Endothelial cell of hepatic sinusoid (primary cell): ENCODE results near the gene MOGAT2.

ENCODE experiments used
- in situ Hi-C: cut with HindIII; loops from 2 replicates; pipeline ENCODE4 v1.10.0; 2017; ENCODE audit warnings: low sequenced_read_pairs

The MOGAT2 gene

DNA sequence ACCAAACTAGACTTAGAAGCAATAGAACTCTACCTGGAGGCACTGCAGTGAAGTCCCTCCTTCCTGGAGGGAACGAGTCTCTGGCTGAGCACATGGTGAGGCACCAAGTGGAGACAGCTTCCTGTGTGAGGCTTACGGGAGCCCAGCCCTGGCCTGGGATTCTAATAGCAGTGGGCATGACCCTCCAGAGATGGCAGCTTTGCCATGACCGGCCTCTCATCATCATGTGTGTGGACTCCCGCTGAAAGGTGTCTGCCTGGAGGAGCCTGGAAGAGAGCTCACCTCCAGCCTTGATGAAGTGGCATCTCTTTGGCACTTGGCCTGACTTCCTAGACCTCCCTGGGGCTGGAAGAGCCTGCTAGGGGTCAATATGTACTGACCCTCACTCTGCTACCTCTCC is 58.9 kb downstream of the MOGAT2 start:
- in situ Hi-C loops, result no loop called here

- in situ Hi-C loops, result no loop called here
These were observed 59.9 kb downstream of the MOGAT2 start for GRCh38 chr11:75777461-75778110.

- in situ Hi-C loops, result no loop called here
These were observed 61.3 kb downstream of the MOGAT2 start for GRCh38 chr11:75778962-75779361.

DNA sequence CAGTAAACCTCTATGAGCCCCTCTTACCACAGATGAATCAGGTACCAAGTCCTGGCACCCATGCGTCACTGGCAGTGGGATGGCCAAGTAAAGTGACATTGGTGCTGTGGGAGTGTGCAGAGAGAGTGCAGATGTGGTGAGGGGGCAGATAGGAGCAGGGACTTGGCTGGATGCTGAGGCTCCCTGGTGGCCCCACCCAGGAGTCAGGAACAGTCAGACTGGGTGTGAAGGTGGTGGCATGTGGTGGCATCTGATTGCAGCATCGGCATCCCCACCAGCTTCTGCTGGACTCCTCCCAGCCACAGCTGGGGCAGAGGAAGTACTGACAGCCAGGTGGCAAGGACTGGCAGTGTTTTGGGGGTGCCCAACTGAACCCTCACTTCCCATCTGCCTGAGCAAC is 62.3 kb downstream of the MOGAT2 start:
- in situ Hi-C loops, result no loop called here

DNA sequence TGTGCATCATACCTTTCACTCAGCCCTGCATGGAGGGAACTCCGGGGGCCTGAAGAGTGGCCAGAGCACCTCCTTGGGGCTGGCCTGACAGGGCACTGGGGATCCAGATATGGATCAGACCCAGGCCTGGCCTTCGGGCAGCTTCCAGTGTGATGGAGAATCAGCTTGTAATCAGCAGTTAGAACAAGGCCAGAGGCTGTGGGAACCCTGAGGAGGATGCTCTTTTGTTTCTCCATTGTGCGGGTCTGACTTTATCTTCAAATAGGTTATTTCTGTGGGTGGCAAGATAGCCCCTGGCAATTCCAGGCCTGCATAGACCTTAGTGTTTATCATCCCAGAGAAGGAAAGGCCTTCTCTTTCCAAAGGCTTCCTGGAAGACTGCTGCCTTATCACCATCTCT is 63.2 kb downstream of the MOGAT2 start:
- in situ Hi-C loops, result no loop called here

DNA sequence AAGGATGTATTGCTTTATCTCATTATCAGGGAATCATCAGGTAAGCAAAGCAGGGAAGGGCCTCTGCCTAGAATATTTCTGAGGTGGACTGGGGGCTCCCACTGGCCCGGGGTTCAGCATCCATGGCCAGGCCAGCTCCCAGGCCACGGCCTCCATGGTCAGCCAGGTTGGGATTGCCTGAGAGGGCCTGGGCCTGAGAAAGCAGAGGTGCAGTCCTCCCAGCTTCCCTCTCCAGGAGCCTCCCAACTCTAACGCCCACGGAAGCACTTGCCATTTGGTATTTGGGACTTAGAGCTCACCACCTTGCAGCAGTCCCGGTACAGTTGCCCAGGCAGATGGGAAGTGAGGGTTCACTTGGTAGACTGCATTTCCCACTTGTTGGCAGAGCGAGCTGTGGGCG is 63.7 kb downstream of the MOGAT2 start:
- in situ Hi-C loops, result no loop called here

GRCh38 chr11:75781831-75782230 is 64.2 kb downstream of the MOGAT2 start:
- in situ Hi-C loops, result no loop called here
